HEK293 (cell line): ENCODE results near the gene CATSPER3.

Source experiments
- BCL11B ChIP-seq: fragments of 450-650 bp; formaldehyde crosslinking; IDR thresholded peaks from 2 replicates; pipeline ENCODE4 v1.5.1; 2016; ENCODE audit warnings: low read depth, missing biosample characterization, missing genetic modification characterization
- KLF1 ChIP-seq: fragments of 450-650 bp; formaldehyde crosslinking; IDR thresholded peaks from 2 replicates; pipeline ENCODE4 v1.5.1; 2016; ENCODE audit warnings: missing biosample characterization, missing genetic modification characterization
- SETDB1 ChIP-seq: IDR thresholded peaks from one replicate; pipeline ENCODE4 v1.6.1; 2017; ENCODE audit warnings: mild to moderate bottlenecking, low read length, moderate library complexity, mixed read lengths; ENCODE audit not compliant: insufficient read length
- ZBTB1 ChIP-seq: fragments of 450-650 bp; formaldehyde crosslinking; IDR thresholded peaks from 2 replicates; pipeline ENCODE4 v1.5.1; 2016; ENCODE audit warnings: missing biosample characterization, missing genetic modification characterization
- ZBTB8A ChIP-seq: fragments of 450-650 bp; formaldehyde crosslinking; IDR thresholded peaks from 2 replicates; pipeline ENCODE4 v1.5.1; 2016; ENCODE audit warnings: missing biosample characterization, missing genetic modification characterization
- ZNF274 ChIP-seq, 2 experiments: fragments of 200-500 bp in 1 of 2; fragments of 450-650 bp in 1 of 2; sonication (Bioruptor generic) in 1 of 2; formaldehyde crosslinking in 1 of 2; IDR thresholded peaks; 2 replicates each; pipeline versions ENCODE4 v1.5.1 to v1.6.1; 2014 to 2016; ENCODE audit warnings: borderline replicate concordance in 1 of 2, inconsistent platforms in 1 of 2, low read length in 1 of 2, missing biosample characterization in 1 of 2, missing genetic modification characterization in 1 of 2
- ZNF302 ChIP-seq: fragments of 450-650 bp; formaldehyde crosslinking; IDR thresholded peaks from 2 replicates; pipeline ENCODE4 v1.5.1; 2016; ENCODE audit warnings: missing biosample characterization, missing genetic modification characterization, low read depth
- ZNF433 ChIP-seq: fragments of 450-650 bp; formaldehyde crosslinking; IDR thresholded peaks from 2 replicates; pipeline ENCODE4 v1.5.1; 2016; ENCODE audit warnings: missing biosample characterization, missing genetic modification characterization, low read depth
- ZNF561 ChIP-seq: fragments of 450-650 bp; IDR thresholded peaks from 2 replicates; pipeline ENCODE4 v1.5.1; 2018; ENCODE audit warnings: missing biosample characterization, missing genetic modification characterization, borderline replicate concordance
- ZNF830 ChIP-seq: fragments of 450-650 bp; IDR thresholded peaks from 2 replicates; pipeline ENCODE4 v1.5.0; 2018; ENCODE audit warnings: missing biosample characterization, missing genetic modification characterization, low read depth, mild to moderate bottlenecking, moderate library complexity
- TF ChIP-seq, protein P1 (sequence below): fragments of 450-650 bp; formaldehyde crosslinking; IDR thresholded peaks from 2 replicates; pipeline ENCODE4 v1.5.1; 2016; ENCODE audit warnings: missing biosample characterization, missing genetic modification characterization
- TF ChIP-seq, protein P2 (sequence below): fragments of 450-650 bp; formaldehyde crosslinking; IDR thresholded peaks from 2 replicates; pipeline ENCODE4 v1.5.1; 2016; ENCODE audit warnings: missing biosample characterization, missing genetic modification characterization
- TF ChIP-seq, protein P3 (sequence below): fragments of 450-650 bp; formaldehyde crosslinking; IDR thresholded peaks from 2 replicates; pipeline ENCODE4 v1.5.1; 2016; ENCODE audit warnings: missing biosample characterization, missing genetic modification characterization

DNA sequence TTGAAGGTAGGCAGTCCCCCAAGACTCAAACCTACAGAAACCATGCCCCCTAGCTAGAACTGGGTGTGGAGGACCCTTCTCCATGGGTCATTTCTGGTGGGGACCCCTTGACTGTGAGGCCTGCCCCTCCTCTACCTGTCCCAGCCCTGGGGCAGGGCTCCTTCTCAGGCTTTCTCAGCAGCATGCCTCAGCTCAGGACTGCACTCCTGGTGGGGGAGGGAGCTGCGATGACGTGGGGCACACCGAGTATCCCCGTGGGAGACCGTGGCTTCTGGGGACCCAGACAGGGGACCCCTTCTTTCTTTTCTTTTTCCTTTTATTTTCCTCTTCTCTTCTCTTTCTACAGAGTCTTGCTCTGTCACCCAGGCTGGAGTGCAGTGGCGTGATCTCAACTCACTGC is 93.3 kb downstream of the CATSPER3 start:
- TF ChIP-seq ZNF830: no peak
- TF ChIP-seq, protein P1, sequence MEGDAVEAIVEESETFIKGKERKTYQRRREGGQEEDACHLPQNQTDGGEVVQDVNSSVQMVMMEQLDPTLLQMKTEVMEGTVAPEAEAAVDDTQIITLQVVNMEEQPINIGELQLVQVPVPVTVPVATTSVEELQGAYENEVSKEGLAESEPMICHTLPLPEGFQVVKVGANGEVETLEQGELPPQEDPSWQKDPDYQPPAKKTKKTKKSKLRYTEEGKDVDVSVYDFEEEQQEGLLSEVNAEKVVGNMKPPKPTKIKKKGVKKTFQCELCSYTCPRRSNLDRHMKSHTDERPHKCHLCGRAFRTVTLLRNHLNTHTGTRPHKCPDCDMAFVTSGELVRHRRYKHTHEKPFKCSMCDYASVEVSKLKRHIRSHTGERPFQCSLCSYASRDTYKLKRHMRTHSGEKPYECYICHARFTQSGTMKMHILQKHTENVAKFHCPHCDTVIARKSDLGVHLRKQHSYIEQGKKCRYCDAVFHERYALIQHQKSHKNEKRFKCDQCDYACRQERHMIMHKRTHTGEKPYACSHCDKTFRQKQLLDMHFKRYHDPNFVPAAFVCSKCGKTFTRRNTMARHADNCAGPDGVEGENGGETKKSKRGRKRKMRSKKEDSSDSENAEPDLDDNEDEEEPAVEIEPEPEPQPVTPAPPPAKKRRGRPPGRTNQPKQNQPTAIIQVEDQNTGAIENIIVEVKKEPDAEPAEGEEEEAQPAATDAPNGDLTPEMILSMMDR (tag by site-specific recombination): no peak
- TF ChIP-seq BCL11B (tag by site-specific recombination): no peak
- no peak for TF ChIP-seq ZNF561 (tag by site-specific recombination)
- TF ChIP-seq KLF1 (tag by site-specific recombination): no peak
- TF ChIP-seq ZNF433: no peak
- TF ChIP-seq ZBTB1 (tag by site-specific recombination): no peak
- TF ChIP-seq ZNF302 (tag by site-specific recombination): no peak
- TF ChIP-seq, protein P2, sequence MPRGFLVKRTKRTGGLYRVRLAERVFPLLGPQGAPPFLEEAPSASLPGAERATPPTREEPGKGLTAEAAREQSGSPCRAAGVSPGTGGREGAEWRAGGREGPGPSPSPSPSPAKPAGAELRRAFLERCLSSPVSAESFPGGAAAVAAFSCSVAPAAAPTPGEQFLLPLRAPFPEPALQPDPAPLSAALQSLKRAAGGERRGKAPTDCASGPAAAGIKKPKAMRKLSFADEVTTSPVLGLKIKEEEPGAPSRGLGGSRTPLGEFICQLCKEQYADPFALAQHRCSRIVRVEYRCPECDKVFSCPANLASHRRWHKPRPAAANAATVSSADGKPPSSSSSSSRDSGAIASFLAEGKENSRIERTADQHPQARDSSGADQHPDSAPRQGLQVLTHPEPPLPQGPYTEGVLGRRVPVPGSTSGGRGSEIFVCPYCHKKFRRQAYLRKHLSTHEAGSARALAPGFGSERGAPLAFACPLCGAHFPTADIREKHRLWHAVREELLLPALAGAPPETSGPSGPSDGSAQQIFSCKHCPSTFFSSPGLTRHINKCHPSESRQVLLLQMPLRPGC (tag by site-specific recombination): no peak
- no peak for TF ChIP-seq ZBTB8A (tag by site-specific recombination)
- TF ChIP-seq ZNF274 (IDR thresholded peaks at IDR 0.05; ENCODE audit: low read length): no peak
- TF ChIP-seq ZNF274 (tag by site-specific recombination; IDR thresholded peaks at IDR 0.05; ENCODE audit: borderline replicate concordance): no peak
- TF ChIP-seq, protein P3, sequence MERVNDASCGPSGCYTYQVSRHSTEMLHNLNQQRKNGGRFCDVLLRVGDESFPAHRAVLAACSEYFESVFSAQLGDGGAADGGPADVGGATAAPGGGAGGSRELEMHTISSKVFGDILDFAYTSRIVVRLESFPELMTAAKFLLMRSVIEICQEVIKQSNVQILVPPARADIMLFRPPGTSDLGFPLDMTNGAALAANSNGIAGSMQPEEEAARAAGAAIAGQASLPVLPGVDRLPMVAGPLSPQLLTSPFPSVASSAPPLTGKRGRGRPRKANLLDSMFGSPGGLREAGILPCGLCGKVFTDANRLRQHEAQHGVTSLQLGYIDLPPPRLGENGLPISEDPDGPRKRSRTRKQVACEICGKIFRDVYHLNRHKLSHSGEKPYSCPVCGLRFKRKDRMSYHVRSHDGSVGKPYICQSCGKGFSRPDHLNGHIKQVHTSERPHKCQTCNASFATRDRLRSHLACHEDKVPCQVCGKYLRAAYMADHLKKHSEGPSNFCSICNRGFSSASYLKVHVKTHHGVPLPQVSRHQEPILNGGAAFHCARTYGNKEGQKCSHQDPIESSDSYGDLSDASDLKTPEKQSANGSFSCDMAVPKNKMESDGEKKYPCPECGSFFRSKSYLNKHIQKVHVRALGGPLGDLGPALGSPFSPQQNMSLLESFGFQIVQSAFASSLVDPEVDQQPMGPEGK: no peak
- TF ChIP-seq SETDB1: no peak
